ENCODE data around the gene PKDREJ.

Gene PKDREJ

GRCh38 chr22:46259374-46259773, 3.8 kb downstream of the PKDREJ start:
- no peak for ATAC-seq

GRCh38 chr22:46256358-46256958, 6.7 kb downstream of the PKDREJ start:
- no peaks in the 10 kb centered on the region for H3K9me3 Mint-ChIP-seq
- ATAC-seq, result no peak

More at GRCh38 chr22:46259374-46259773, 3.8 kb downstream of the PKDREJ start:
- Mint-ChIP-seq H3K27ac (no peak overlapping the region), H3K27me3 (peaks cover 47% of the 10 kb centered on the region), H3K36me3 (peaks cover 2% of the 10 kb centered on the region), H3K4me1 (peaks cover 3% of the 10 kb centered on the region), H3K4me3 (no peak overlapping the region), H3K9me3 (no peaks in the 10 kb centered on the region)

GRCh38 chr22:46251816-46252380, 11.2 kb downstream of the PKDREJ start:
- H3K4me1 Mint-ChIP-seq, result peaks cover 35% of the 10 kb centered on the region
- H3K27ac Mint-ChIP-seq, result no peak overlapping the region
- peaks cover 7% of the 10 kb centered on the region for H3K36me3 Mint-ChIP-seq
- ATAC-seq, result no peak
- no peaks in the 10 kb centered on the region for H3K9me3 Mint-ChIP-seq
- H3K27me3 Mint-ChIP-seq, result no peaks in the 10 kb centered on the region
- no peak overlapping the region for H3K4me3 Mint-ChIP-seq

More at GRCh38 chr22:46256358-46256958, 6.7 kb downstream of the PKDREJ start:
- H3K36me3 Mint-ChIP-seq, result peaks cover 6% of the 10 kb centered on the region
- H3K27ac Mint-ChIP-seq, result no peak overlapping the region
- H3K27me3 Mint-ChIP-seq, result peaks cover 21% of the 10 kb centered on the region
- peaks cover 11% of the 10 kb centered on the region for H3K4me1 Mint-ChIP-seq
- no peak overlapping the region for H3K4me3 Mint-ChIP-seq

GRCh38 chr22:46251266-46251665, 11.9 kb downstream of the PKDREJ start:
- peak overlapping the region; percentile 93 for H3K4me3 Mint-ChIP-seq
- H3K27ac Mint-ChIP-seq, result peak overlapping the region; percentile 89
- no peaks in the 10 kb centered on the region for H3K27me3 Mint-ChIP-seq
- H3K9me3 Mint-ChIP-seq, result no peaks in the 10 kb centered on the region
- peaks cover 35% of the 10 kb centered on the region for H3K4me1 Mint-ChIP-seq
- H3K36me3 Mint-ChIP-seq, result peaks cover 14% of the 10 kb centered on the region
- ATAC-seq, result no peak

GRCh38 chr22:46250783-46251125, 12.4 kb downstream of the PKDREJ start:
- ATAC-seq, result peak; percentile 9
- H3K4me1 Mint-ChIP-seq, result peaks cover 35% of the 10 kb centered on the region
- peak overlapping the region; percentile 93 for H3K4me3 Mint-ChIP-seq
- peak overlapping the region; percentile 89 for H3K27ac Mint-ChIP-seq
- no peaks in the 10 kb centered on the region for H3K9me3 Mint-ChIP-seq
- no peaks in the 10 kb centered on the region for H3K27me3 Mint-ChIP-seq
- peaks cover 15% of the 10 kb centered on the region for H3K36me3 Mint-ChIP-seq

- peak within 1 kb of the TSS; percentile 93 for H3K4me3 Mint-ChIP-seq
- peak; percentile 97 for ATAC-seq
- H3K9me3 Mint-ChIP-seq, result no peaks in the 10 kb centered on the region
- H3K4me1 Mint-ChIP-seq, result peaks cover 35% of the 10 kb centered on the region
- H3K27ac Mint-ChIP-seq, result peak within 1 kb of the TSS; percentile 89
- H3K36me3 Mint-ChIP-seq, result peaks cover 15% of the 10 kb centered on the region
- H3K27me3 Mint-ChIP-seq, result no peaks in the 10 kb centered on the region
Observed at GRCh38 chr22:46250035-46250782, 12.9 kb downstream of the PKDREJ start, which contains the start of gene CDPF1. TSS of gene CDPF1 (minus strand) at chr22:46250293. CDS start at chr22:46248284, 2,009 bp downstream.

GRCh38 chr22:46247443-46247975, 15.6 kb downstream of the PKDREJ start:
- ATAC-seq, result no peak
- Mint-ChIP-seq H3K27me3 (no peaks in the 10 kb centered on the region), H3K9me3 (no peaks in the 10 kb centered on the region), H3K36me3 (peaks cover 16% of the 10 kb centered on the region), H3K4me1 (peaks cover 29% of the 10 kb centered on the region), H3K27ac (no peak overlapping the region), H3K4me3 (no peak overlapping the region)

GRCh38 chr22:46246178-46246577, 17.0 kb downstream of the PKDREJ start:
- Mint-ChIP-seq H3K27ac (no peak overlapping the region), H3K9me3 (no peaks in the 10 kb centered on the region), H3K4me3 (no peak overlapping the region), H3K27me3 (no peaks in the 10 kb centered on the region), H3K4me1 (peaks cover 22% of the 10 kb centered on the region), H3K36me3 (peaks cover 16% of the 10 kb centered on the region)
- no peak for ATAC-seq

GRCh38 chr22:46245511-46245910, 17.6 kb downstream of the PKDREJ start:
- no peaks in the 10 kb centered on the region for H3K9me3 Mint-ChIP-seq
- no peak for ATAC-seq
- H3K4me3 Mint-ChIP-seq, result no peak overlapping the region
- H3K27me3 Mint-ChIP-seq, result no peaks in the 10 kb centered on the region
- peaks cover 16% of the 10 kb centered on the region for H3K4me1 Mint-ChIP-seq
- H3K36me3 Mint-ChIP-seq, result peaks cover 16% of the 10 kb centered on the region
- H3K27ac Mint-ChIP-seq, result no peak overlapping the region

- no peak overlapping the region for H3K4me3 Mint-ChIP-seq
- H3K36me3 Mint-ChIP-seq, result peaks cover 16% of the 10 kb centered on the region
- ATAC-seq, result no peak
- no peaks in the 10 kb centered on the region for H3K9me3 Mint-ChIP-seq
- no peak overlapping the region for H3K27ac Mint-ChIP-seq
- peaks cover 22% of the 10 kb centered on the region for H3K4me1 Mint-ChIP-seq
- no peaks in the 10 kb centered on the region for H3K27me3 Mint-ChIP-seq
Observed at GRCh38 chr22:46244771-46245170, 18.4 kb downstream of the PKDREJ start.

- H3K27ac Mint-ChIP-seq, result no peak overlapping the region
- H3K4me3 Mint-ChIP-seq, result no peak overlapping the region
- no peaks in the 10 kb centered on the region for H3K9me3 Mint-ChIP-seq
- no peaks in the 10 kb centered on the region for H3K27me3 Mint-ChIP-seq
- ATAC-seq, result no peak
- H3K36me3 Mint-ChIP-seq, result peaks cover 16% of the 10 kb centered on the region
- H3K4me1 Mint-ChIP-seq, result peaks cover 10% of the 10 kb centered on the region
Observed at GRCh38 chr22:46242076-46242475, 21.1 kb downstream of the PKDREJ start.

- no peak overlapping the region for H3K4me3 Mint-ChIP-seq
- peaks cover 17% of the 10 kb centered on the region for H3K36me3 Mint-ChIP-seq
- H3K9me3 Mint-ChIP-seq, result no peaks in the 10 kb centered on the region
- no peaks in the 10 kb centered on the region for H3K27me3 Mint-ChIP-seq
- ATAC-seq, result no peak
- peaks cover 10% of the 10 kb centered on the region for H3K4me1 Mint-ChIP-seq
- H3K27ac Mint-ChIP-seq, result no peak overlapping the region
Observed at GRCh38 chr22:46241396-46242007, 21.6 kb downstream of the PKDREJ start.

GRCh38 chr22:46240907-46241306, 22.2 kb downstream of the PKDREJ start:
- no peak overlapping the region for H3K4me3 Mint-ChIP-seq
- no peaks in the 10 kb centered on the region for H3K27me3 Mint-ChIP-seq
- H3K9me3 Mint-ChIP-seq, result no peaks in the 10 kb centered on the region
- no peak for ATAC-seq
- peaks cover 16% of the 10 kb centered on the region for H3K36me3 Mint-ChIP-seq
- H3K27ac Mint-ChIP-seq, result no peak overlapping the region
- H3K4me1 Mint-ChIP-seq, result peaks cover 10% of the 10 kb centered on the region

- Mint-ChIP-seq H3K4me1 (peaks cover 10% of the 10 kb centered on the region), H3K27me3 (no peaks in the 10 kb centered on the region), H3K4me3 (no peak overlapping the region), H3K27ac (no peak overlapping the region), H3K9me3 (no peaks in the 10 kb centered on the region), H3K36me3 (peaks cover 20% of the 10 kb centered on the region)
- ATAC-seq, result no peak
Observed at GRCh38 chr22:46240506-46240905, 22.6 kb downstream of the PKDREJ start.

- no peak for ATAC-seq
- H3K4me1 Mint-ChIP-seq, result peaks cover 10% of the 10 kb centered on the region
- H3K27me3 Mint-ChIP-seq, result no peaks in the 10 kb centered on the region
- no peaks in the 10 kb centered on the region for H3K9me3 Mint-ChIP-seq
- H3K4me3 Mint-ChIP-seq, result no peak overlapping the region
- H3K27ac Mint-ChIP-seq, result no peak overlapping the region
- peaks cover 25% of the 10 kb centered on the region for H3K36me3 Mint-ChIP-seq
Observed at GRCh38 chr22:46240073-46240472, 23.1 kb downstream of the PKDREJ start.

Data from stimulated activated memory B cell treated with anti-CD40 and anti-IgM and Interleukin-4, amounts not matched to agents 10 μg/mL and 1 μg/mL and 100 μg/mL, for 72 hours (primary cell).